GM19397 (cell line): ENCODE measurements around the gene LRRC3B.

Experiments
- ATAC-seq: cut with Tn5 transposase; IDR thresholded peaks from one replicate; pipeline ENCODE4 v1.9.1; 2021; ENCODE audit warnings: mild to moderate bottlenecking, moderate library complexity; ENCODE audit not compliant: unreplicated experiment

LRRC3B gene

DNA sequence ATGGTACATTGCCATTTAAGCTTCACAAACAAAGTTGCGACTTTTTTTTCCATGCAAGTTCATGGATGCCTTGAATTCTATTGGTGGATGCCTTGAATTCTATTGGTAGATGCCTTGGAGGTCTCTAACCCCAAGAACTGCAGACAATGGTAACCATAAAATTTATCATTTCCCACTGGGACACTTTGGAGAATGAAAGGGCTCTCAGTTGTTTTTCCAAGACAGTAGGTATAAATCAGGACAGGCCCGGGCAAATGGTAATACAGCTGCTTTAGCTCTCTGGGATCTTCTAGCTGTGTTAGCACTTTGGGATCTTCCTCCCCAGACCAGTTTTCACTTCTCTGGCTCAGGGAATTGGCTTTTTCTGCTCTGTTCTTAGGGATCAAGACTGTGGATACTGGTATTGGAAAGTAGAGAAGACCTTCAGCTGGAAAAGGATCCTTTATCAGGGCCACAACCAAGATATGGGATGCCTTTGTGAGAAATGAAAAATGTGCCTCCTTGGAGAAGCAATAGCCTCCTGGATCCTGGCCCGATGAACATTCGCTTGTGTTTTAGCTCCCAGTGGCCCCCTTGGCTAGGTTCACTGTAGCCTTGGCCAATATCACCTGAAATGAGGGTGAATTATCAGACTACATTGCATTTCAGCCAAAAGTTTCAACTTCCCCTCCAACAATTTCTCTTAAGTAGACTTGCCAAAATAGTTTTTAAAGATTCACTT lies 8.3 kb downstream of the LRRC3B start:
- no peak for ATAC-seq

DNA sequence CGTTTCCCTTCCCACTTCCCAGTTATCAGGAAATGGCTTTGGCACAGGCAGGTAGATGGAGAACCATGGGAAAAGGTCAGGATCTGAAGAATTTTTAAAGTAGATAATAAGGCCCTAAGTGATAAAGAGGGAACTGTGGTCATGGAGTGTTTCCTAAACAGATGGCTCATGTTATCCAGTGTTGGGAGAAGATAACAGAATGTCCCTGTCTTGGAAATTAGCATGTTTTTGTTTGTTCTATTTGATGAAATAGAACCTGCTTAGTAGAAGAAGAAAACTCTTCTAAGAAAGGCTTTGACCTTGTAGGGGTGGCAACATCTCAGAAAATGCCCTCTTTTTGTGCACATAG lies 8.8 kb downstream of the LRRC3B start:
- no peak for ATAC-seq

DNA sequence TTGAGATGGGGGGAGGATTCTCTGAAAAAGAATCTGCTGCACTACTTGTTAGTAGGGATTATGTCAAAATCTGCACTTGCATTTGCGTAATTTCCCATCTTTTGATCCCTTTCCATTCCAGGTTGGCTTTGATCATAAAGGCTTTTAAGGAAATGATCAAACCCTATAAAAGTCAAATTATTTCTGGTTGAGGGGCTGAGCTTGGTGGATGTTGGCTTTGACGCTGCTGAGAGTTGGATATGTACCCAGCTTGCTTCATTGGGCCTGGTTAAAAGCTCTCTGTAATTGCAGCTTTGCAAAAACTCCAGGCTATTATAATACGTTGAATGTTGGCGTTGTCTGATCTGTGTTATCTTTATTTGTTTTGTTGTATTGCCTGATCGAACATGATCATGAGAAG lies 12.0 kb downstream of the LRRC3B start:
- no peak for ATAC-seq

DNA sequence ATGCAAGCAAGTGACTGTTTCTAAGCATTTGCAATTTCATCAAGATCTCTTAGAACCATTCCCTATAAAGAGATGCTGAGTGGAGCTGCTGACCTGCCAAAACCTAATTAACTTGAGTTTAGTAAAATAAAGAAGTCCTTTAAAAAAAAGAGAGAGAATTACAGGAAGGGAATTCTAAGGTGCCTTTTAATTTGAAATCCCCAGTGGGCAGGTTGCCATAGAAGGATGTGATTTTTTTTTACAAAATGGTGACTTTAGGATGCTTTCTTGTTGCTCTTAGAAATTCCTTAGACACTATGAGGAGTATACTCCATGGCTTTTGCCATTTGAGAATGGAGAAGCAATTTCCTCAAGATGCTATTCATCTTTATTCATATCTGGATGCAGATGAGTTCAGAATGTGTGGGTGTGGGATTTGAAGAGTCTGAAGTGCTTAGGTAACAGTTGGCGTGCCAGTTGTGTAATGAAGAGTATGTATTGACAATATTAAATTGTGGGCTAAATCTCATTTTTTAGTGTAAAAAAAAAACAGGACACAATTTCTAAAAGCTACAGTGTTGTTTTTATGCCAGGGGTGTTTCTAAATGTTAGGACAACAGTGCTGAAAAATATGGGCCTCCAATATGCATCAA lies 13.6 kb downstream of the LRRC3B start:
- ATAC-seq: no peak

DNA sequence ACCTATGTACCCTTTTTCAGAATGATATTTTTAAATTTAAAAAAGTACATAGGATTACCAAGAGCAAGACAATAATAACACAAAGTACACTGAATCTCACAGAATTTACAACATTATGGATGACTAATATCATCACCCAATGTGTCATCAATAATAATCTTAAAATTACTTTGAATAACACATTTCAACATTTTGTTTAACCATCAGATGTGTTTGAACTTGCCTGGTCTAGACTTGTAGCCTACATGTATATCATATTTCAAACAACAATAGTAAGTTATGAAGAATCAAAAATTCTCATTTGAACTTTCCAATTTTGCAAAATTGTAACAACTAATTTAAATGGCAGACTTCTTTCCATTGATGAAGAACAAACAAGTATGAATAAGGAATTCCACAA lies 15.1 kb downstream of the LRRC3B start:
- no peak for ATAC-seq

DNA sequence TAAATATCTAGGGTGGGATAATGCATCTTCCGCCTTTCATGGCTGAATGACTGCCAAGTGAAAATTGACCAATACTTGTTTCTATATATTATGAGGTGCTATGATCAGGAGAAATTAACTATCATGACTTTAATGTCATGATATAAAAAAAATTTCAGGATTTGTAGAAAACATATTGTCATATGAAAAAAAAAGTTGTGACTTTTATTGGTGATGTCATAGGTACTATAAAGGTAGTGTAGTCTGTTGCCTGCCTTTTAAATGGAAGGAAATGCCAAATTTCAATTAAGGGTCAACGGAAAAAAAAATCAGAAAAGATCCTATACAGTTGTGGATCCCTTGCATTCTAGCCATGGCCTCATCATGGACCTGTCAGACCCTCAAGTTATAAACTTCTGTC lies 15.5 kb downstream of the LRRC3B start:
- no peak for ATAC-seq

DNA sequence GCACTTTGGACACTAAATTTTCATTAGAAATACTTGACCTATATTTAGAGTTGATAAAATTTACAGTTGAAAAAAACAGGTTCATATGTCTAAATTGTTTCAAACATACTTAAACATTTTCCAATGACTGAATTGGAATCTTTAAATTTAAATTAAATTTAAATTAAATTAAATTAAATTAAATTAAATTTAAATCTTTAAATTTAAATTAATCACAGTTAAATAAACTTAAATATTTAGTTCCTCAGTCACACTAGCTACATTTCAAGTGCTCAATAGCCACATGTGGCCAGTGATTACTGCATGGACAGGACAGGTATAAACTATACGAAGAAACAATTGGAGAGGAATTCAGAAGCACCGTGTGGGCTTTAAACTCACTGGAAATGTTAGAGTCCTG lies 16.8 kb downstream of the LRRC3B start:
- ATAC-seq: no peak

DNA sequence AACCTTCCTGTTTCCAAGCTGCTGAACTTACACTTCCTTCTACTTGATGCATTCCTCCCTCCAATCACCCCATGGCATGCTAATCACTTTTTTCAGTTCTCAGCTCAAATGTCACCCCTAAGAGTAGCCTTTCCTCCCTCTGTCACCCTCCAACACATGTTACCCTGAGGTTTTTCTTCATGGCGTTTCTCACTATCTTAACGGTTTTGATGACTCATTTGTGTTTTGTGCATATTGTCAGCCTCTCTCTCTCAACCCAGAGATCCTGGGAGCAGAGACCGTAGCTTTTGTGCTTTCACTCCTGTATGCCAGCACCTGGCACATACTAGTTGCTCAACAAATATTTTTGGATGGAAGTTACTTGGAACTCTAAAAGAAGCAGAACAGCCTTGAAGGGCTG lies 24.5 kb downstream of the LRRC3B start:
- ATAC-seq: no peak

DNA sequence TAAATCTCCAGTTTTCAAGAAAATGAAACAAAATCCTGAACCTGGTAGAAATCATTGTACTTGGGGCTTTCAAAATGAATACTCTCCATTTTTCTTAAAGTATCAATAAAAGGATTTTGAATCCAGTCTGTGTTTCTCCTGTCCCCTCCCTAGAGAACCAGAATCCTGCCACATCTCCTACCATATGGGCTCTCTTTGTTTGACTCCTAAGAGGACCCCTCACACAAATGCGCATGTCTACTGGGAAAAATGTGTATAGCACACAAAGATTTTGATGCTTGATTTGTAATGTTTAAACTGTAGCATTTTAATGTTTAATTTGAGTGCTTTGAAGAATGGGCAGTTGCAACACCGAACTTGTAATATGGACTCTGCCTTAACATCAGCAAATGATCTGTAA lies 25.9 kb downstream of the LRRC3B start:
- ATAC-seq: no peak

DNA sequence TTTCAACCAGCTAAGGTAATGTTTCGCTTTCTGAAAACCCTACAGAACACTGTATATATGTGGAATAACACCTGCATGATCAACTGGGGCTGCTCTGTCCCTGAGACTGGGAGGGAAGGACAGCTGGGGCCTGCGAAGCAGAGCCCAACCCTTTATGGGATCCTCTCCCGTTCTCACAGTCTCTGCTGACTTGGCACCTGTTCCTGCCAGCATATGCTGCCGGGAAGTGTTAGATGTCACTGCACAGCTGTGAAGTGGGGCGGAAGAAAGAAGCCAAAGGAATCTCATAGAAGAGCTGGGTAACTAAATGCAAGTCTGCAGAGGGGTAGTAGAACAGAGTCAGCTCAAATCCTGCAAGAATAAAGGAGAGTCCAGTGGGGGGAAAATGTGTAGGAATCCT lies 29.6 kb downstream of the LRRC3B start:
- ATAC-seq: no peak

DNA sequence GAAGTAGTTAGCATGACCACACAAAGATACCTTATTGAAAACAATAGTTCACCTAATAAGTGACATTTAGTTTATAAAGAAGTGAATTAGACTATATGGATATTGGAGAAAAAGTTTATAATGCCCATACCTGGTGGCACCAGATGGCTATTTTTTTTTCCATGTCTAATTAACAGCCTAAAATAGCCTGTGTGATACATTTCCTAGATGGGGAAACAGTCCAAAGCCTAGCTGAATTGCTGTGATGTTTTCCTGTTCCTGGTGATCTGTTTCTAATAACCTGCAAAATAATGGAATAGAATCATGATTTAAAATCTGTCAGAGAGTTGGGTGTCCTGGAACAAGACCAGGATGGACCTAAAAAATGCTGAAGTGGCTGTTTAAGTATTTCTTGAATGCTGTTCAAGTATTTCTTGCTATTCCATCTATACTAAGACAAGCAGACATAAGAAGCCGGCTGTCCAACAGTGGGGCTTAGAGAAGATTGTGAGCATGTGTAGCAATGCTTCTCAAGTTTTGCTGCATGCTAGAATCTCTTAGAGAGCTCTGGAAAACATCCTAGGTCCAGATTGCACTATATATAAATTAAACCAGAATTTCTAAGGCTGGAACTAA lies 31.3 kb downstream of the LRRC3B start:
- ATAC-seq: no peak

DNA sequence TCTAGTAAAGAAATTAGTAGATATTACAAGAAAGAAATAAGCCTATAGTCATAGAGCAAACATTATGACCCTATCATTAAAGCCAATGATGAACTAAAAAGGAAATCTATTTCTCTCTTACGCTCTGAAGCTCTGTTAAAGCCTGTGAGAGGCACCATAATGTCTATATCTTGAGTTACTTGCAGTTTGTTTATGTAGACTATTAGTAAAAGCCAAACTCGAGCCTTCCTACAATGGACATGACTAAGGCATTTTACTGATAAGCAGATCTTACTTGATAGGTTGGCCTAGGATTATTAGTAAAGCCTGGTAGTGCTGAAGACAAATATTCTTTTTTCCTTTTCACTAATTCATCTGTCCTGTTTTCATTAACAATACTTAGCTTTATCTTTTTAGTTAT lies 32.7 kb downstream of the LRRC3B start:
- no peak for ATAC-seq

DNA sequence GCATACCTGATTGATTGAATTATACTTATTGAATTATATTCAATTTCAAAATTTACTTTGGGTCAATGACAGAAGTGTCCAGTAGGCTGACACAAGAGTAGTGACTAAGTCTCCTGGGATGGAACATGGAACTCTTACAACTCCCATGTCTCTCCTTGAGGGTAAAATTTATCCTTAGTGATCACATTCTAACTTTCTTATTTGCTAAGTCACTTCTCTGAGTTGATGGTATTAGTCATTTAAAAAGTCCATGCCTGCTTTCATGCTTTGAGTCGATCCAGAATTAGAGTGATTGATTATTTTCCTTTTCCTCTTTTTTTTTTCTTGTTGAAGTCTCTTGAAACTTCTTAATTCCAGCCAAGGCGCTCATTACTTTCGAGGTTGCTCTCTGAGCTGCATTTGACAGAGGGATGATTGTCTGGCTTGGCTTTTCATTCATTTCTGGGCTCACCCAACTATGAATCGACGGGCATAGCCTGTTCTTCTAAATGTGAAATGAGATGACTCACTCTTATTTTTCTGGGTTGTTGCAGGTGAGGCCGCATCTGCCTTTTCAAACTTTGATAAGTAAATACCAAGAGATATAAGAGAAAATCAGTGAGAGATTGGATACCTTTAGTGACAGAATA lies 34.9 kb downstream of the LRRC3B start:
- ATAC-seq: no peak

DNA sequence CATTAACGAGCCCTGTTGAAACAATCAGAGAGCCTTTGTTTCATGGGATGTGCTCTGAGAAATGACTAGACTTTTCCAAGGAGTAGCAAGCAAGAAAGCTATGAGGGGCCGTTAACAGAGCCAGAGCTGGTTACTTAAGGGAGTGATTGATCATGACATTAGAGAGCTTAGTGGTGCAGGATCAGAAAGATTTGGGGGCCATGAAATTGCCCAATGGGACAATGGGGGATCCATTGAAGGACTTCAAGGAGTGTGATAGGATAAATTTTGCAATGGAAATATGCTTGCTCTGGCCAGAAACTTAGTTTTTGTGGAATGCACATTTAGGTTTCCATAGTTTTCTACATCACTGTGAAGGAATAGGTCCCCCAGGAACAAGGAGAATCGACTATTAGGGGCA lies 45.6 kb downstream of the LRRC3B start:
- no peak for ATAC-seq

DNA sequence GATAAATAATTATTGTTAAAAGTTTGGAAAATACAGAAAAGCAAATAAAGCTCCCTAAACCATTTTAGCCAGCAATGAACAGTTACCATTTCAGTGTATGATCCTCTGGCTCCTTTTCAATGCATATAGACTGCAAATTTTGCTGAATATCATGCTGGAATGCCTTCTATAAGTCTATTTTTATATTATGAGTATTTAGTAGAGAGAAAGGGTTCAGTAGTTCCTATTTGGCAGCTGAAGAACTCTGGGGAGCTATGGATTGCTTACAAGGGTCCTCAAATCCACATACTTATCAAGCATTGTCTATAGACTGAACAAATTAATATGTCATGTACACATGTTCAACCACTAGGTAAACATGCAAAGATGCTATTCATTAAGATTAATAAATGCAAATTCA lies 46.1 kb downstream of the LRRC3B start:
- ATAC-seq: no peak

DNA sequence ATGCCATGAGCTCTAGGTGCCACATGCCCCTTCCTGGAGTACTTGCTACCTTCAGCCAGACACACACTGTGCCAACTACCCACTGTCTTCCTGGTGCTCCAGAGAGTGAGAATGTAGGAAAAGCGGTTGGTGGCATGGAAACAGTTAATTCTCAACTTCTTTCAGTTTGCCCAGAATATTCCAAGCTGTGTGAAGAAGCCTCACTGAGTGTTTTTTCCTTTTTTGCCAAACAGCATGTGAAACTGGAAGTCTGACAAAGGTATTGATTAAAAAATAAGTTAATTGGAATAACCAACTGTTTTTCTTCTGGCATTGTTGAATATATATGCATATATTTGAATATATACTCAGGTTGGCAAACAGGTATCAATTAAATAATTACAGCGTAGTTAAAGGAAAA lies 52.8 kb downstream of the LRRC3B start:
- no peak for ATAC-seq

DNA sequence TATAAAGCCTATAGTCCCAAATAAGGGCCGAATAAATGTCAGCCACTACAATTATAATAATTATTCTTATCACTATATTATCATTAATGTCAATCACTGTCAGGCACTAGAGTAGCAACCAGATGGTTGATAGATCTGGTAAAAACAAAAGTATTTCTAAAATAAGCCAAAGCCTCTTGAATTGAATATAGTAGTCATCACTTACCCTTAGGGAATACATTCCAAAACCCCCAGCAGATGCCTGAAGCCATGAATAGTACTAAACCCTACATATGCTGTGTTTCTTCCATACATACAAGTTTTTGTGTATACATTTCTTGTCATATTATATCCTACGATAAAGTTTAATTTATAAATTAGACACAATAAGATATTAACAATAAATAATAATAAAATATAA lies 59.1 kb downstream of the LRRC3B start:
- ATAC-seq: no peak

DNA sequence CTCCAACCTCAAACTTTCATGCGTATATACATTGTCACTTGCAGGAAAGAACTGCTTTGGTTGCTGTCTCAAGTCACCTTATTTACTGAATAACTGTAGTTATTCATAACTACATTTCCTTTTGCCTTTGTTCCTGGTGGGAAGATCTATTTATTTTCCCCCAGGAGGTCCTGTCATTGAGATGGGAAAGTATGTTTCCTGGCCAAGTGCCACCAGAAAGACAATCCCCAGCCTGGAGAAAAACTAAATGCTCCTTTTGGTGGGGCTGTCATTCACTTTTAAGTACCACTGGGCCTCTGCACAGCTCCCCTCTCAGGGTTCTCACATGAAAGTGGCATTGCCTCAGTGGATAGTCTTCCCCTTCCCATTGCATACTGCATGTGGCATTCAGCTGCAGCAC lies 59.8 kb downstream of the LRRC3B start:
- ATAC-seq: no peak

DNA sequence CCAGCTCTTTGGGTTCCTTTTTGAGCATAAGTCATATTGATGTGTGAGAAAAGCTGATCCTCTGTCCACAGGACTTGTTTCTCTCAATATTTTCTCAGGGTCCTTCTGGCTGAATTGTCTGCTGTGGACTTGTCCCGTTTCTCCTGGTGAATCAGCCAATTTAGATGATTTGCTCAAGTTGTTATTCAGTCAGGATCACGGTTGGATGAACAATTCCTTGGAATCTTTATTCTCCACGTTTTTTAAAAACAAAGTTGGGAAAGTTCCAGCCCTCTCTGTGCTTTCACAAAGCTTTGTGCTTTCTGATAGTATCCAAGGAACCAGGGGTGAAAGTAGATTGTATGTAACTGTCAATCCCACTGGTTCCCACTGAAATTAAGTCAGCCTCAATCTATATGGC lies 61.3 kb downstream of the LRRC3B start:
- ATAC-seq: no peak

DNA sequence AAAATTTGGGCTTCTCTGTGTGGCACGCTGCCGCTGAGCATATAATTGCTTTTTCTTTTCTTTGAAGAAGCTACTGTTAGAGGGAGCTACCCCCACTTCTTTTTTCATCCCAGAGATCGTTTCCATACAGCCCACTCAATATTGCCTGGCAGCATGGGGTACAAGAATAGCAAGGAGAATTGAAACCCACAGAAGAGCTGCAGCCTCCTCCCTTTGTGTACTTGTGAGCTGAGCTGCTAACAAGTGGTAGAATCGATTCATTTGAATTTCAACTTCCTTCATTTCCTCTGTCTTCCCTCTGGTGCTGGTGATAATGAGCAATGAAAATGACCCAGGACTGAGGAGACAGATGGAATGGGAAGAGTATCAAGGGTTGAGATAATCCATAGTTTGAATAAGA lies 64.9 kb downstream of the LRRC3B start:
- no peak for ATAC-seq

DNA sequence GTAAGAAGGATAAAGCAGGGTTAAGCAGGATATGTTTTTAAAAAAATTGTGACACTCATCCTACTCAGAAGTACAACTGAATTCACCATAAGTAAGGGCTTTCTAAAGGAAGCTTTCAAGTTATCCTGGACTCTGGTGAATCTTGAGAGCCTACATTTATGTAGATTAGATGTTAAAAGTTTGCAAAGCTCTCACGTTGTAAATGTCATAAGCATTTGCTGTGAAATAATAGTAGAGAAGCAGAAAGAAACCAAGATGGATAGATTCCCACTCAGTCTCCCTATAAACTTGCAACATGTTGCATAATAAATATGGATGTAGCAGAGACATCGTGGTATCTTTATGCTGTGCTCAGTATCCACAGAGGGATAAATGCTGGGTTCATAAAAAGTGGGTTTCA lies 77.0 kb downstream of the LRRC3B start:
- no peak for ATAC-seq

DNA sequence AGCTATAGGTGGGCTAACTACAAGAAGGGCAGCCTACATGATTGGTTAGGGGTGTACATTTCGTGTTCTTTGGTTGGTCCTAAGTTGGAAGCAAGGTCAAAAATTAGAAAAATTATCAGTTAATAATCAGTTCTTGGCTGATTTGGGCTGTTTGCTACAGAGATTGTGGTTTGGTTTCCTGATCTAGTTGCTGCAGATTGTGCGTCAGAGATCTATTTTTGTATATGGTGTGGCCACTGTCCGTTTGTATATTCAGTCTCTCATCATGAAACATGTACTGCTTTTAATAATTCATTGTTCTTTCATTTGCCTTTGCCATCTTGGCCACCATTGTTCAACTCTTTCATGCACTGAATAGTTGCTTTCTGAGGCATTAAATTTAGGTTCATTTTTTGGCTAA lies 80.9 kb downstream of the LRRC3B start:
- no peak for ATAC-seq
